Chondrocyte (in vitro differentiated cells): ENCODE measurements around the gene GSTO1. TPM values are rescaled to one million over a fixed set of nuclear protein-coding genes. Genes with fewer than 3 reads are reported as not detected.
A peak's percentile ranks its signal among the peaks of the same experiment; 100 is the strongest.

ENCODE experiments used
- DNase-seq: peaks from one replicate; pipeline ENCODE4 v3.0.0; 2021; ENCODE audit warnings: mixed read lengths, low spot score
- H3K27ac Mint-ChIP-seq: one replicate; pipeline ENCODE4 v1.8.0; 2021; ENCODE audit warnings: mild to moderate bottlenecking, moderate library complexity, mixed read lengths; ENCODE audit not compliant: unreplicated experiment
- H3K27me3 Mint-ChIP-seq: 2 replicates; pipeline ENCODE4 v1.8.0; 2021; ENCODE audit warnings: low read depth, mixed read lengths
- H3K36me3 Mint-ChIP-seq: 2 replicates; pipeline ENCODE4 v1.8.0; 2021; ENCODE audit warnings: low read depth, mixed read lengths
- H3K4me1 Mint-ChIP-seq: 2 replicates; pipeline ENCODE4 v1.8.0; 2021; ENCODE audit warnings: low read depth, mild to moderate bottlenecking, mixed read lengths
- H3K4me3 Mint-ChIP-seq: one replicate; pipeline ENCODE4 v1.8.0; 2021; ENCODE audit warnings: mild to moderate bottlenecking, moderate library complexity, mixed read lengths; ENCODE audit not compliant: unreplicated experiment
- H3K9me3 Mint-ChIP-seq: 2 replicates; pipeline ENCODE4 v1.8.0; 2021; ENCODE audit warnings: low read depth, mixed read lengths
- total RNA-seq: library from RNA; stranded (reverse); gene quantifications from 3 replicates; pipeline ENCODE4 v1.2.1, GENCODE V29; 2021
- TF ChIP-seq, protein P1 (sequence below): fragments of 200-600 bp; sonication (generic); IDR thresholded peaks from 2 replicates; pipeline ENCODE4 v1.5.0; 2021; ENCODE audit warnings: antibody characterized with exemption, mild to moderate bottlenecking, moderate library complexity

Gene GSTO1
- total RNA-seq, 1 donor from 2014 or later = 57.0 TPM

DNA sequence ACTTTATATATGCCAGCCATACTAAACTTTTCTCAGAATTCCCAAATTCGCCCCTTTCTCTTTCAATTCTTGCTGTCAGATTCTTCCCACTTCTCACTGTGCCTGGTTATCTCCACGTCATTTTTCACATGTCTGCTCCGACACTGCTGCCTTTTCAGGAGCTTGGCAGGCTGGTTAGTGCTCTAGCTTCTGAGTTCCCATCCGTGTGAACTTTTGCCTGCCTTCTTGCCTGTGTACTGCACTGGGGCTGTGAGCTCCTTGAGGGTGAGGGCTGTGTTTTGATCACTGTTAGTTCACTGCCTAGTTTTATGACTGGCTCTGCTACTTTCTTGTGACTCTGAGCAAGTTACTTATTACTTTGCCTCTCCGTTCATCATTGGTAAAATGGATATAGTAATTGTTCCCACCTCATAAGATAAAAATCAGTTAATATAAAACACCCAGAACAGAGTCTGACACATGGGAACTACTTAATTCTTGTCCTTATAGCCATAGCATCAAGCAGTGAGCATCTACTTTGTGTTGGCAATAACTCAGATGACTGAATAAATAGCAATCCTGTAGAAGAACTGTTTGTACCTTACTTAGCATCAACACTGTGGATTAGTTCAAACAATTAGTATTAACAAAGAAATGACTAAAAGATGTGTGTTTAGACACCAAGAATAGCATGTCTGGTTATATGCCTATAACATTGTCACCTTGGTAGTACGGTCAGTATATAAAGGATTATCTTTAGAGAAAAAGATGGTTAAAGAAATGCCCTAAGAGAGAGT, 5.5 kb downstream of the GSTO1 start:
- TF ChIP-seq, protein P1, sequence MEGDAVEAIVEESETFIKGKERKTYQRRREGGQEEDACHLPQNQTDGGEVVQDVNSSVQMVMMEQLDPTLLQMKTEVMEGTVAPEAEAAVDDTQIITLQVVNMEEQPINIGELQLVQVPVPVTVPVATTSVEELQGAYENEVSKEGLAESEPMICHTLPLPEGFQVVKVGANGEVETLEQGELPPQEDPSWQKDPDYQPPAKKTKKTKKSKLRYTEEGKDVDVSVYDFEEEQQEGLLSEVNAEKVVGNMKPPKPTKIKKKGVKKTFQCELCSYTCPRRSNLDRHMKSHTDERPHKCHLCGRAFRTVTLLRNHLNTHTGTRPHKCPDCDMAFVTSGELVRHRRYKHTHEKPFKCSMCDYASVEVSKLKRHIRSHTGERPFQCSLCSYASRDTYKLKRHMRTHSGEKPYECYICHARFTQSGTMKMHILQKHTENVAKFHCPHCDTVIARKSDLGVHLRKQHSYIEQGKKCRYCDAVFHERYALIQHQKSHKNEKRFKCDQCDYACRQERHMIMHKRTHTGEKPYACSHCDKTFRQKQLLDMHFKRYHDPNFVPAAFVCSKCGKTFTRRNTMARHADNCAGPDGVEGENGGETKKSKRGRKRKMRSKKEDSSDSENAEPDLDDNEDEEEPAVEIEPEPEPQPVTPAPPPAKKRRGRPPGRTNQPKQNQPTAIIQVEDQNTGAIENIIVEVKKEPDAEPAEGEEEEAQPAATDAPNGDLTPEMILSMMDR = no peak
- H3K36me3 Mint-ChIP-seq = peaks cover 25% of the 10 kb centered on the region
- no peaks in the 10 kb centered on the region for H3K9me3 Mint-ChIP-seq
- peaks cover 56% of the 10 kb centered on the region for H3K4me1 Mint-ChIP-seq
- peak overlapping the region; percentile 90 for H3K27ac Mint-ChIP-seq
- H3K27me3 Mint-ChIP-seq = no peaks in the 10 kb centered on the region
- no peak for DNase-seq
- H3K4me3 Mint-ChIP-seq = no peak overlapping the region

DNA sequence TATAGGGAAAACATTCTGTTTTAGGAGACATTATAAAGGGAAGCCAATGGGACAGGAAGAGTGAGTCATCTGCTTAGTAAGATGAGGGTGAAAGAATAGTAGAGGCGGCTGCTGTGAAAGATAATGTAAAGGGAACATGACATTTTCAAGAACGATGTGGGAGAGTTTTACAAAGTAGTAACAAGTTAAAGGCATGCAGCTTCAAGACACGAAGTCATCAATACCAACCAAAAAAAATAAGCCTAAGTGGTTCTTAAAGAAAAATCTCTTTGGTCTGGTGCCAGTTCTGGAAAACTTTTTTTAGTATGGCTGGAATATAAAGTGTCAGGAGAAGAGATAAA, 6.1 kb downstream of the GSTO1 start:
- H3K9me3 Mint-ChIP-seq = no peaks in the 10 kb centered on the region
- peaks cover 26% of the 10 kb centered on the region for H3K36me3 Mint-ChIP-seq
- no peak for DNase-seq
- H3K27ac Mint-ChIP-seq = peak overlapping the region; percentile 90
- TF ChIP-seq, protein P1 = no peak
- peaks cover 52% of the 10 kb centered on the region for H3K4me1 Mint-ChIP-seq
- H3K27me3 Mint-ChIP-seq = no peaks in the 10 kb centered on the region
- no peak overlapping the region for H3K4me3 Mint-ChIP-seq

DNA sequence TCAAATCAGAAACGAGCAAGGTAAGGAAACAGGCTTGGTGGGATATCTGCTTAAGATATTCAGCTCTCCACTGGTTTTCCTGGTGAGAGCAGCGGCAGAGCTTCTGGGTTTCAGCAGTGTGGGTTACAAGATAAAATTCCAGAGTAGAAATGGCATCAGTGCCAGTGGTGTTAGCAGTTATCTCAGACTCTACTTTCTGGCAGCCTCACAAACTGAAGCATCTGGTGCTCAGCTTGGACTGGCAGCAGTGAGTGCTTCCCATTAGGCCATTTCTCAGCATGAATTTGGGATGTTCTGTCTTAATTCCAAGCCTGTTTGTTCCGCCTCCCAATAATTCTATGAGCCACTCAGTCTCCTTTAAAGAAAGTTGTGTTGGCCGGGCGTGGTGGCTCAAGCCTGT, 7.4 kb downstream of the GSTO1 start:
- peaks cover 43% of the 10 kb centered on the region for H3K4me1 Mint-ChIP-seq
- no peak for DNase-seq
- no peak overlapping the region for H3K4me3 Mint-ChIP-seq
- peaks cover 30% of the 10 kb centered on the region for H3K36me3 Mint-ChIP-seq
- no peaks in the 10 kb centered on the region for H3K27me3 Mint-ChIP-seq
- TF ChIP-seq, protein P1 = no peak
- no peaks in the 10 kb centered on the region for H3K9me3 Mint-ChIP-seq
- no peak overlapping the region for H3K27ac Mint-ChIP-seq

DNA sequence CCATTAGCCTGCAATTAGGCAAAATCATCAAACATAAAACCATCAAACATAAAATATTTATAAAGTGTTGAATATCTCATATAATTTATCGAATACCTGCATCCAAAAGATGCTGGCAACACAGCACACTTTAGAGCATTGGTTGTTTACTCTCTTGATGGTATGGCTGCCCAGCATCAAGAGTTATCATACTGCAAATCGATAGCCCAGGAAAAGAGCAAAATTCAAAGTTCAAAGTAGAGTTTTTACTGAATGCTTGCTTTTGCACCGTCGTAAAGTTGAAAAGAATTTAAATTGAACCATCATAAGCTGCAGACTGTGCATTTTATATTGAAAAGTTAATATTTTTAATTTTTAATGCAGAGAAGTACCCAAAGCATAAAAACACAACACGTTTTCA, 10.1 kb downstream of the GSTO1 start:
- no peaks in the 10 kb centered on the region for H3K9me3 Mint-ChIP-seq
- no peaks in the 10 kb centered on the region for H3K27me3 Mint-ChIP-seq
- H3K4me1 Mint-ChIP-seq = peaks cover 39% of the 10 kb centered on the region
- DNase-seq = no peak
- TF ChIP-seq, protein P1 = no peak
- no peak overlapping the region for H3K27ac Mint-ChIP-seq
- peaks cover 20% of the 10 kb centered on the region for H3K36me3 Mint-ChIP-seq
- H3K4me3 Mint-ChIP-seq = no peak overlapping the region

DNA sequence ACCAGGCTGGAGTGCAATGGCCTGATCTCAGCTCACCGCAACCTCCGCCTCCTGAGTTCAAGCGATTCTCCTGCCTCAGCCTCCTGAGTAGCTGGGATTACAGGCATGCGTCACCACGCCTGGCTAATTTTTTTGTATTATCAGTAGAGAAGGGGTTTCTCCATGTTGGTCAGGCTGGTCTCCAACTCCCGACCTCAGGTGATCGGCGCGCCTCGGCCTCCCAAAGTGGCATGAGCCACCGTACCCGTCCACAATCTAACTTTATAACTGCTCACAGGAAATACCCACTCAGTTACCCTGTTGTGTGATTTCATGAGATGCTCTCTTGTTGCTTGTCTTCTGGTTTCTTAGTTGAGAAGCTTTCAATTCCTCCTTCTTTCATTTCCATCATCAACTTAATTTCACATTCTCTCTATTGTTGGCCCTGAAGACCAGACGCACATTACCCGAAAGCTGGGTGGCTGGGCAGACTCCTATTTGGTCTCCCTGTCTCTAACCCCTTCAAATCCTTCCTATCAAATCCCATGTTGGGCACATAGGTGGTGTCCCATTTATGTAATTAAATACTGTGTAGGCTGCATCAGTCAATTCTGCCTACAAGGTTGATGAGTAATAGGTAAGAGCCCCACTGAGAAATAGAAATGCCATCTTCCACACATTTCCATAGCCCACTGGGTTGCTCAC, 13.2 kb downstream of the GSTO1 start:
- TF ChIP-seq, protein P1 = no peak
- peaks cover 20% of the 10 kb centered on the region for H3K4me1 Mint-ChIP-seq
- H3K36me3 Mint-ChIP-seq = peaks cover 14% of the 10 kb centered on the region
- peak overlapping the region; percentile 96 for H3K27ac Mint-ChIP-seq
- H3K9me3 Mint-ChIP-seq = no peaks in the 10 kb centered on the region
- H3K4me3 Mint-ChIP-seq = peak overlapping the region; percentile 87
- DNase-seq = no peak
- no peaks in the 10 kb centered on the region for H3K27me3 Mint-ChIP-seq
